NCI-H2081 treated with DMSO at 0.1 percent for 48 hours (cell line): ENCODE results near the gene ZNF213.
"Not testable (repeated sequence)": the region's sequence is repeated elsewhere in the genome, so short reads cannot be mapped to it uniquely, and the experiment has no call there.

Experiments used
- DNase-seq: peaks from one replicate; lab custom pipeline; 2025; lab: John Stamatoyannopoulos, UW

The ZNF213 gene

DNA sequence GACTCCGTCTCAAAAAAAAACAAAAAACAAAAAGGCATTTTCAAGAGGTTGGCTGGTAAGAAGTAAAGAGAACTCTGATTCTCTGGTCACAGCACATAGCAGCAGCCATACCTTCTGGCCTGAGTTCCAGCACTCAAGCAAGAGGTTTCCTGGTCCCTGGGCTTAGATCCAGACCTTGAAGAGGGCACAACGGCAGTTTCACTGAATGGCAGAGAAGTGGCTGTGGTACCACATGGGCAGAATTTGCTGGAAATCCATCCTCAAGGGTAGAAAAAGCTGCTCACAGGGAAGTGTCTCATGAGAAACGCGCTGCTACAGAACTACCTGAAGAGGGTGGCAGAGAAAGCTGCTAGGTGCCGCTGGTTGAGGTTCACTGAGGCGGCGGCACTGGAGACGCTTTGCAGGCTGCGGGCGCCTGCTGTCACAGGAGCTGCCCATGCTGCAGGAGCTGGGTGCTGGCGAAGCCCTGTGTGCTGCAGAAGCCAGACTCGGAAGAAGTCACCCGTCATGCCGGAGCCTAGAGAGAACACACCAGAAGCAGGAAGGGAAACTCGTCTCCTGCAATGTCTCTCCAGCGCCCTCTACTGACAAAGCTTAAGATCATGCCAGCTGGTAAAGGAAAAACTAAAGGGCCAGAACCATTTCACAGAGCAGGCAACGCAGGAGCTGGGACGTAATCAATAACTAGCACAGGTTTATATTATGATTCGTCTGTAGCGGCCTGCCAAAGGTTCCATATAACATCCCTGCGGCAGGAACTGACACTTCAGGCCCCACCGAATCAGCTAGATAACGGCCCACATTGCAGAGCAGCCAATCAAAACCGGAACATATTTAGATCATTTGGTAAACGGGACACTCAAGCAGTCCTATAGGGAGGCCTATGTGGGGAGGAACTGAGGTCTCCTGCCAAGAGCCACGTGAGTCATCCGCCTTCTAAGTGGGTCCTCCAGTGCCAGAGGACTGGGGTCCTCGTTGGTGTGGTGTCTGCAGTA, 5.4 kb upstream of the ZNF213 start:
- peak; percentile 69 for DNase-seq

DNA sequence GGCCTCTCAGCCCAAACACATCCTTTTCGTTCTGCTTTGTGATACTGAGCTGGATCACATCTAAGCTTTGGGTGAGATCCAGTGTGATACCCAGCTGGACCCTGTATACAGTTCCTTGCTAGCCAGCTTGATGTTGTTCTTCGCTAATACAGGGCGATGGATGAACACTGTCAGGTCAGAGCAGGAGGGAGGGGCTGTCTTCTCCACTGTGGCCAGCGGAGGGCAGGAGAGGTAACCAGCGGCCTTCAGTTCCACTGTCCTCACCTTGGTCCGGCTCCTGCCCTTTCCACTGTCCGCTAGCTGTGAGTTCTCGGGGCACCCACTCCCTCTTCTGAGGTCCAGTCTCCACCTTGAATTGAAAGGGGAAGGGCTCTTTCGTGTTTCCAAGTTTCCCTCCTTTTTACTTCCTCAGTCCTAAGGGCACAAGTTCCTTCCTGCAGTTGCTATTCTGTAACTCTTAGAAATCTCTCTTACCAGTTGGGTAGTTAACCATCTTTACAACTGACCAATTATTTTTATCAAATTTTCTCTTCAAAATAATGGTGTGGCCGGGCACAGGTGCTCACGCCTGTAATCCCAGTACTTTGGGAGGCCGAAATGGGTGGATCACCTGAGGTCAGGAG, 3.0 kb upstream of the ZNF213 start:
- no peak for DNase-seq

DNA sequence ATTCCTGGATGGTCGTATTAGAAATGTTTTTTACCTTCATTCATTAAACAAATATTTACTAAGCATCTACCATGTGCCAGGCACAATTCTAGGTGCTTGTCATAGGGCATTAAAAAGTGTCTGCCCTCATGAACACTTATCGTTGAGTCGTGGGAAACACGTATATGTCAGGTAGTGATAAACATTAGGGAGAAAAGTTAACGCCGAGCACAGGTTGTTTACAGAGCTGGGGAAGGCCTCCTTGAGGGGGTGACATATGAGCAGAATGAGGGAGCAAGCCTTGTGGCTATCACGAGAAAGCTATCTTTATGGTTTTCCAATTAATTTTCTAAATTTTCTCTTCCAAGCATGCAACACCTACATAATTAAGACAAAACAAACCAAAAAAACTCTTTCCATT, 985 bp upstream of the ZNF213 start:
- DNase-seq, result no peak

DNA sequence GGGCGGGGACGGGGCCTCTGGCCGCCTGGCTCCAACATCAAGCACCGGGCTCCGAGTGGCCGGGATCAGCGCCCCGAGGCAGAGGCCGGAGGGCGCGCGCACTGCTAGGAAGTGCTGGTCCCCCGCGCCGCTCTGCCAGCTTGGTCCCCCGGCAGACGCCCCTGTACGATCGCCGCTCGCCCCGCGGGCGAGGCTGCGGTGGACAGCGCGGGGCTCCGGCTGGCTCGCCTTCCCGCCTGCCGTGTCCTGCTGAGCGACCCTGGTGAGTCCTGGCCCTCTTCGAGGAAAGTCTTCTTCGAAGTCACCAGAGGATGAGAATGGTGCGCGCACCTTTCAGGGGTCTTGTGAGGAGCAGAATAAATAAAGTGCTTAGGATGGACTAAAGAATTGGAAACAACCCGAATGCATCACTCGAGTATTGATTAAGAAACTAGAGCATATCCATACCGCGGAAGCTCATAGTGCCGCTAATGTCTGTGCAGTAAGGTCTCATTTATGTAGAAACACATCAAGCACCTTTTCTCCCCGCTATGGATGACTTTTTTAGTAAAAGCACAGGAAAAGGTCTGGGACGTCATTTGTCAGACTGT, 392 bp downstream of the ZNF213 start:
- no peak for DNase-seq

DNA sequence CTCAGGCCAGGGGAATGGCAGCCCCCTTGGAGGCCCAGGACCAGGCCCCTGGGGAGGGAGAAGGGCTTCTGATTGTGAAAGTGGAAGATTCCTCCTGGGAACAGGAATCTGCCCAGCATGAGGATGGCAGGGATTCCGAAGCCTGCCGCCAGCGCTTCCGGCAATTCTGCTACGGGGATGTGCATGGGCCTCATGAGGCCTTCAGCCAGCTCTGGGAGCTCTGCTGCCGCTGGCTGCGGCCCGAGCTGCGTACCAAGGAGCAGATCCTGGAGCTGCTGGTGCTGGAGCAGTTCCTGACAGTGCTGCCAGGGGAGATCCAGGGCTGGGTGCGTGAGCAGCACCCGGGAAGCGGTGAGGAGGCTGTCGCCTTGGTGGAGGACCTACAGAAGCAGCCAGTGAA, 2.4 kb downstream of the ZNF213 start:
- DNase-seq, result no peak

DNA sequence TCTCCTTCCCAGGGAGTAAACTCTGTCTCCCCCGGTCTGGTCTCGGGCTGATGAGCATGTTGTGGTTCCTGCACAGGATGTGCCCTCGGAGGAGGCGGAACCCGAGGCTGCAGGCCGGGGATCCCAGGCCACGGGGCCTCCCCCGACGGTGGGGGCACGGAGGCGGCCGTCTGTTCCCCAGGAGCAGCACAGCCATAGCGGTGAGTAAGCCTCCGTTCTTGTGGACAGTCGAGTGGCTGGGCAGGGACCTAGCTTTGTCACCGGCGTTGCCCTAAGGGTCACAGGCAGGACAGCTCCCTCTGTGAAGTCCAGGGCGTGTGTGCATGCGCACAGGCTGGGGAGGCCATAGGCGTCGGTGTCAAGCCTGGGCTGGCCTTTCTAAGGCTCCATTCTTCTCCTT, 3.5 kb downstream of the ZNF213 start:
- no peak for DNase-seq

DNA sequence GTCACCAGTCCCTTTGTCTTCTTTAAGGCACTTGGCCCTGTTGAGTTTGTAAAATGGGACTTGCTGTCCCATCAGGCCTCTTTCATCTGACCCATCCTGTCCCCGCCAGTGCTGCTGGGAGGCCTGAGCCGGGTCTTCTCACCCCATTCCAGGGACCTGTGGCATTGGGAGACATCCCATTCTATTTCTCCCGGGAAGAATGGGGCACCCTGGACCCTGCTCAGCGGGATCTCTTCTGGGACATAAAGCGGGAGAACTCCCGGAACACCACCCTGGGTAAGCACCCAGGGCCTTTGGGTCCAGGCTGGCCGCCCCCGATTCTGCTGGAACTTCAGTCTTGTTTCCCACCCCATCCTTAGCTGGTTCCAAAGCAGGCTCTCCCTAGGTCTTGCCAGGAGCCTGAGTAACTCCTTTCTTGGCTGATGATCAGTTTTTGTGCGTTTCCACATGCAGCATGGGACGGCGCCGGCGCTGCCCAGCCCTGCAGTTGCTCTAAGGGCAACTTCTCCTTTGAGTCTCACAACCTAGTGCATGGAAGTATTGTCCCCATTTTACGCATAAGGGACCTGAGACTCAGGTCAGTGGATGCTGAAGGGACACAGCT, 4.1 kb downstream of the ZNF213 start:
- no peak for DNase-seq

DNA sequence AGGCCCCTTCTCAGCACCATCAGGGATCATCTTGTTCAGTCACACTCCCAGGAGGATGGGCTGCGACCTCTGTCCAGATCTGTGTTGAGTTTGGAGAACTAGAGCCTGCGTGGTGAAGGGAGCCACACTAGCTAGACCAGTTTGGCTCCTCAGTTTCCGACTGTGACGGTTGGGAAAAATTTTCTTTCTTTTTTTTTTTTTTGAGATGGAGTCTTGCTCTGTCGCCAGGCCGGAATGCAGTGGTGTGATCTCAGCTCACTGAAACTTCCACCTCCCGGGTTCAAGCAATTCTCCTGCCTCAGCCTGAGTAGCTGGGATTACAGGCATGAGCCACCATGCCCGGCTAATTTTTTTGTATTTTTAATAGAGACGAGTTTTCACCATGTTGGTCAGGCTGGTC, 4.7 kb downstream of the ZNF213 start:
- DNase-seq, result not testable (repeated sequence)

DNA sequence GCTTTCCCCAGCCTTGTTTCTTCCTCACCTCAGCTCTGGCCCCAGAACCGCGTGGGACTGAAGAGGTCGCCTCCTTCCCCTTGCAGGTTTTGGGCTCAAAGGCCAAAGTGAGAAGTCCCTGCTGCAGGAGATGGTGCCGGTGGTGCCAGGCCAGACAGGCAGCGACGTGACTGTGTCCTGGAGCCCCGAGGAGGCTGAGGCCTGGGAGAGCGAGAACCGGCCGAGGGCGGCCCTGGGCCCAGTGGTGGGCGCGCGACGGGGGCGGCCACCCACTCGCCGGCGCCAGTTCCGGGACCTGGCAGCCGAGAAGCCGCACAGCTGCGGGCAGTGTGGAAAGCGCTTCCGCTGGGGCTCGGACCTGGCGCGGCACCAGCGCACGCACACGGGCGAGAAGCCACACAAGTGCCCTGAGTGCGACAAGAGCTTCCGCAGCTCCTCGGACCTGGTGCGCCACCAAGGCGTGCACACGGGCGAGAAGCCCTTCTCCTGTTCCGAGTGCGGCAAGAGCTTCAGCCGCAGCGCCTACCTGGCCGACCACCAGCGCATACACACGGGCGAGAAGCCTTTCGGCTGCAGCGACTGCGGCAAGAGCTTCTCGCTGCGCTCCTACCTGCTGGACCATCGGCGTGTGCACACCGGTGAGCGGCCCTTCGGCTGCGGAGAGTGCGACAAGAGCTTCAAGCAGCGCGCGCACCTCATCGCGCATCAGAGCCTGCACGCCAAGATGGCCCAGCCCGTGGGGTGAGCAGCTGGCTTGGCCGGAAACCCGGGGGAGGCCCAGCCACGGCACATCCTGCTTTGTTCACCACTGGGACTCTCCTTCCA, 6.0 kb downstream of the ZNF213 start:
- DNase-seq, result no peak

DNA sequence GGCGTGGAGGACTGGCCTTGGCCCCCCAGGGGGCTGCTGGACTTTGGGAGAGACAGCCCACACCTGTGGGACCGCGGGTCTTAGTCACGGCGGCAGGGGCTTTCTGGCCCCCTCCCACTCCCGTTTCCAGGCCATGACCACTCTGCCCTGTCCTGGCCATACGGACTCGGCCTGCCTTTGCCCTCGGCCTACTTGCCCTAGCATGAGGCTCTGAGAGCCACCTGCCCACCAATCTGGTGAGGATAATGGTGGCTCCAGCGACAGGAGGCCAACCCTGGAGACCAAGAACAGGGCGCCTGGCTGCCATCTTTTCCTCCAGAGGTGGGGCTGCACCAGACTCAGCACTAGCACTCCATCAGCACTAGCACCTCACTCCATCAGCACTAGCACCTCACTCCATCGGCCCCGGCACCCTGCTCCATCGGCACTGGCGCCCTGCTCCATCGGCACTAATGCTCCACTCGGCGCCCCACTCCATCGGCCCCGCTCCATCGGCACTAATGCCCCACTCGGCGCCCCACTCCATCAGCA, 7.0 kb downstream of the ZNF213 start:
- DNase-seq, result no peak

DNA sequence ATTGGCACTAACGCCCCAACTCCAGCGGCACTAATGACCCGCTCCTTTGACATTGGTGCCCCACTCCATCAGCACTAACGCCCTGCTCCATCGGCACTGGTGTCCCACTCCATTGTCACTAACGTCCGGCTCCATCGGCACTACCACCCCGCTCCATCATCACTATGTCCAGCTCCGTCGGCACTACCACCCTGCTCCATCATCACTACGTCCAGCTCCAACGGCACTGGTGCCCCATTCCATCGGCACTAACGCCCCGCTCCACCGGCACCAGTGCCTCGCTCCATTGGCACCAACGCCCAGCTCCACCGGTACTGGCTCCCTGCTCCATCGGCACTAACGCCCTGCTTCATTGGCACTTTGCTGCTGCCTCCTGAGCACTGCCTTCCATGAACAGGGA, 7.5 kb downstream of the ZNF213 start:
- no peak for DNase-seq

DNA sequence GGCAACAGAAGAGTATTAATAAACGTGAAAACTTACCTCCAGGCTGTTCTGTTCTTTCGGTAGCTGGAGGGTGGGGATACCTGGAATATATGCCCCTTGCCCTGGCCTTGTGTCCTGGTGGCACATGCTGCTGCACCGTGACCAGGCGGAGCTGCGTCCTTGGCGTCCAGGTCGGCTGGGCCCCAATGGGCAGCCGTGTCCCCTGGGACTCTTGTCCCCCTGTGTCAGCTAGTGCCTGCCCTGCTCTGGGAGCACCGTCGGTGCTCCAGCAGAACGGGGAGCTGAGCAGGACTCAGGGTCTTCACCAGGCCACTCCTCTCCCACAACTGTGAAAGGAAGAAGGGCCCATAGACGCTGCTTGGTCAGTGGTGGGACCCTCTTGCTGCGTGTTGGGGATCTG, 7.9 kb downstream of the ZNF213 start:
- no peak for DNase-seq

DNA sequence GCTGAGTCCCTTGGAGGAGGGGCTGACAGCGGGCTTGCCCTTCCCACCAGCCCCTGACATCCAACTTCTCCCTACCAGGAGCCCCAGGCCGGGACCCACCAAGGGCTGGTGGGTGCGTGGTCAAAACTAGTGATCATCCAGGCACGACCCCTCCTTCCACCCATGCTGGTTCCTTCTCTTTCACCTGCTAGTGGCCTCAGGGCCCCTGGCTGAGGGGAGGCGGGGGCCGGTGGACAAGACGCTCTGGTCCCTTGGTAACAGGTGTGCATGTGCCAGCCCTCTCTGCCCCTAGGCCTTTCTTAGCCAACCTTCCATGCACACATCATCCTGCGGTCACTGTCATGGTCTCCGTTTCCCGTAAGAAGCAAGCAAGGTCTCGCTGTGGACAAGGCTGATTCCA, 8.4 kb downstream of the ZNF213 start:
- DNase-seq, result no peak

DNA sequence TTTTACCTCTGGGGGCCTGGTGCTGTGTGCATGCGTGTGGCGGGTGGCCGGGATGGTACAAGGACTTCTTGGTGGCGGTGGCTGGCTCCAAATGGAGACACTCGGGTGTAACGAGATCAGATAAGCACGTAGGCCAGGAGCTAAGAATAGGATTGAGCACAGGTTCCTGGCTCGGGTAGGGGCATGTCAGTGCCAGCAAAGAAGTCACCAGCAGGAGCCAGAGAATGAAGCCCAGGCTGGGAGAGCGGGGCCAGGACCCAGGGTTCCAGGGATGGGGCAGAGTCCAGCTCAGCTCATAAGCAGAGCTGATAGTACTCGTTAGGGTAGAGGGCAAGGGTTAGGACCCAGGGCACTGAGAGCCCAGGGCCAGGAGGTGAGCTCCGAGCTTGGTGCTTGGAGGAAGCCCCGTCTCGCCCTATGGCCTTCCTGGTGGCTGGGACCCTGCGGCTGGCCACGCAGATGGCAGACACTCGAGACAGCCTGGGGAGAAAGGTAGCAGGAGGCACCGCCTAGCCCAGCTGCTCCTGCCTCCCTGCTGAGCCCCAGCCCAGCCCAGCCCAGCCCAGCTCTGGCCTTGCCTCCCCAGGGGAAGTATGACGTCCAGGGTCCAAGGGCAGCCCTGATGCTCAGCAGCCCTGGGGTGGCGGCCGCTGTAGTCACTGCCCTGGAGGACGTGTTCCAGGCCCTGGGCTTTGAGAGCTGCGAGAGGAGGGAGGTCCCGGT, 8.9 kb downstream of the ZNF213 start:
- no peak for DNase-seq

DNA sequence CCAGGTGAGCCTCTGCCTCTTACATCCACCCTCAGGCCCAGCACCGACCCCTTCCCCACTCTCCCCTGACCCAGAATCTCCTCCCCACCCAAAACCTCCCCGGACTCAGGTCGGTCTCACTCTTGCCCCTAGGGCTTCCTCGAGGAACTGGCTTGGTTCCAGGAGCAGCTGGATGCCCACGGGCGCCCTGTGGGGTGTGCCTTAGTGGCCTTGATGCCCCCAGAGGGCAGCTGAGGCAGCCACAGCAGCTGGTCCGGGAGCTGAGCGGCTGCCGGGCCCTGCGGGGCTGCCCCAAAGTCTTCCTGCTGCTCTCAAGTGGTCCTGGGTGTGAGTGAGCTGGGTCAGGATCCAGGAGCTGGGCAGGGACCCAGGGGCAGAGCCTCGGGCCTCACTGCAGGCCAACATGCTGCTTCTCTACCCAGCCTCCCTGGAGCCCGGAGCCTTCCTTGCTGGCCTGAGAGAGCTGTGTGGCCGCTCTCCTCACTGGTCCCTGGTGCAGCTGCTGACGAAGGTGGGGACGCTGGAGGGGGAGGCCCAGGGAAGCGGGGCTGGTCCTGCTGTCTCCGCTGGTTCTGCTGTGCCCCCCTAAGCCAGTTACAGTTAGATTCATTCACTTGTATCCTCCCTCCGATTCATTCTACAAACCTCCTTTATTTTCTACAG, 9.6 kb downstream of the ZNF213 start:
- DNase-seq, result no peak

DNA sequence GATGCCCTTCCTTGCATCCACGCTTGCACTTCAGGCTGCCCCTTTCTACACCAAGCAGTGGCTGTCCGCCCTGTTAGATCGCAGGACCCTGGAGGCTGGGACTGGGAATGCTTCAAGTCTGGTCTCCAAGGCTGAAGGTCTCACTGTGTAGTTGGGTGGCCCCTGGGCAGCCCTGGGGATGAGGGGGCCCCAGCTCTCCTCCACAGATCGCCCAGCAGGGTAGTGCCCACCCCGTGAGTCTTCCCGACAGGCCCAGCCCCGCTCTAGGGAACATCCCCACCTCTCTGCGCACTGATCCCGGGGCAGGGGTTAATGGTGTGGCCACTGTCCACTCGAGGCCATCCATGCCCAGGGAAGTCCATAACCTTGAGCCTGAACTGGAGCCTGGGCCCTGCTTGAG, 10.3 kb downstream of the ZNF213 start:
- DNase-seq, result no peak

DNA sequence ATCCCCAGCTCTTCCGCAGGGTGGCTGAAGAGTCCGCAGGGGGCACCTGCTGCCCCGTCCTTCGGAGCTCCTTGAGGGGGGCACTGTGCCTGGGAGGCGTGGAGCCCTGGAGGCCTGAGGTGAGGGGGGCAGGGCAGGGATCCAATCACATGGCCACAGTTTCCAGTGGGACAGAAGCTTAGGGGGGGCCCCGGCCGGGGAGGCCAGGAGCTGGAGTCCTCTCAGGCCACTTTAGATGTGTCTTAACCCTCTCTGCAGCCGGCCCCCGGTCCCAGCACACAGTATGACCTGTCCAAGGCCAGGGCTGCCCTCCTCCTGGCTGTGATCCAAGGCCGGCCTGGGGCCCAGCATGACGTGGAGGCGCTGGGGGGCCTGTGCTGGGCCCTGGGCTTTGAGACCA, 10.8 kb downstream of the ZNF213 start:
- DNase-seq, result no peak

DNA sequence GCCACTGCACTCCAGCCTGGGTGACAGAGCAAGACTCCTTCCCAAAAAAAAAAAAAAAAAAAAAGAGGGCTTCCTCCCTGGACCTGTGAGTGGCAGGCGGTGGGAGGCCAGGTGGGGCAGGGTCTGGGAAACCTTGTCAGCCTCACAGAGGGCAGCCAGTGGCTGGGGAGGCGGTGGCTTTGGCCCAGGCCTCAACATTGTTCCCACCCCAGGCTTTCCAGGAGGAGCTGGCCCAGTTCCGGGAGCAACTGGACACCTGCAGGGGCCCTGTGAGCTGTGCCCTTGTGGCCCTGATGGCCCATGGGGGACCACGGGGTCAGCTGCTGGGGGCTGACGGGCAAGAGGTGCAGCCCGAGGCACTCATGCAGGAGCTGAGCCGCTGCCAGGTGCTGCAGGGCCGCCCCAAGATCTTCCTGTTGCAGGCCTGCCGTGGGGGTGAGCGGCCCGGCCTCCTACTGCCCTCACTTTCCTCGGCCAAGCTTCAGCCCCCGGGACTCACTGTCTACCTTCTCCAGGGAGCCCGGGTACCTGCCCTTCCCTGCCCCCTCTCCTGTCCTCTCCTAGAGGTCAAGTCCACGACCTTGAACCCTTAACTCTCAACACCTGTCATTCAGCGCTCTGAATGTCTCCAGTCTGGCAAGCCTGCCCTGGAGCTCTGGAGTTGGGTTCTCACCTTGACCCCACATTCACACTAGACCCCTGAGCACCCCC, 12.4 kb downstream of the ZNF213 start:
- no peak for DNase-seq

DNA sequence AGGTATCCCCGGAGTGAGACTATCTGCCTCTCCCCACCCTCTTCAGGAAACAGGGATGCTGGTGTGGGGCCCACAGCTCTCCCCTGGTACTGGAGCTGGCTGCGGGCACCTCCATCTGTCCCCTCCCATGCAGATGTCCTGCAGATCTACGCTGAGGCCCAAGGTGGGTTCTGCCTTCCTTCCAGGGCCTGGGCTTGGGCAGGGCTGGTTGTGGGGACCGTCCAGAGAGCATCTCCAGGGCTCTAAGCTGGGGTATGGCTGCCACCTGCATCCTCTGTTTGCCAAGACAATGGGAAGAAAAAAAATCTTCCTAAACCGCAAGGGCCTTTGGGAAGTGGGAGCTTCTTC, 12.9 kb downstream of the ZNF213 start:
- no peak for DNase-seq
